GM12878 (cell line): ENCODE data around the gene ASXL2. TPM values are rescaled to one million over a fixed set of nuclear protein-coding genes. Genes with fewer than 3 reads are reported as not detected.

Experiments
- ATAC-seq: fragments of 200-7000 bp; cut with Tn5 transposase; 3 replicates; pipeline ENCODE4 v1.9.1; 2020; ENCODE audit warnings: mild to moderate bottlenecking, moderate library complexity
- BruUV-seq: library from RNA; stranded (reverse); fragments of 400-500 nt; replicated peaks from 2 replicates; lab custom pipeline; 2021; lab: Mats Ljungman, UMichigan
- CTCF ChIA-PET: fragments of 300-600 bp; sonication (Branson Sonifier 250); formaldehyde crosslinking; extraction: SDS; loops from one replicate; lab custom pipeline; 2021; ENCODE audit warnings: inconsistent platforms; lab: Yijun Ruan, JAX
- POLR2A ChIA-PET: fragments of 350-600 bp; formaldehyde crosslinking; extraction: SDS; loops from one replicate; lab custom pipeline; 2021; ENCODE audit warnings: inconsistent platforms; lab: Charles Lee
- RAD21 ChIA-PET: fragments of 300-600 bp; sonication (Branson Sonifier 250); formaldehyde crosslinking; loops from one replicate; lab custom pipeline; 2023; ENCODE audit warnings: antibody characterized with exemption; ENCODE audit not compliant: unreplicated experiment; lab: Charles Lee
- SMC1A ChIA-PET: fragments of 300-600 bp; sonication (Branson Sonifier 250); formaldehyde crosslinking; loops from one replicate; lab custom pipeline; 2023; ENCODE audit not compliant: unreplicated experiment, uncharacterized antibody; lab: Charles Lee
- DNase-seq: peaks from one replicate; pipeline ENCODE4 v3.0.0-alpha.2; 2011; ENCODE audit warnings: low read depth, low spot score
- FAIRE-seq: peaks from 3 replicates; lab custom pipeline; 2011; peaks lifted over from hg19 to GRCh38; lab: Jason Lieb, UNC
- H2AFZ ChIP-seq: 2 replicates; pipeline ENCODE4 v1.6.0; 2011; ENCODE audit warnings: low read depth, low read length, control low read depth; ENCODE audit not compliant: control insufficient read depth
- H3K27ac ChIP-seq: 2 replicates; pipeline ENCODE4 v1.5.1; 2011; ENCODE audit warnings: control low read depth; ENCODE audit not compliant: control insufficient read depth, insufficient read depth
- H3K27me3 ChIP-seq, 2 experiments: replicated peaks in 1 of 2; 2 replicates each; pipeline versions ENCODE4 v1.6.0 to v1.6.1; 2011; ENCODE audit warnings: low read length in 1 of 2; ENCODE audit not compliant: control insufficient read depth in 2 of 2, insufficient read depth in 2 of 2
- H3K36me3 ChIP-seq, 2 experiments: 2 replicates each; pipeline ENCODE4 v1.5.1; 2011; ENCODE audit warnings: low read length in 1 of 2; ENCODE audit not compliant: control insufficient read depth in 2 of 2, insufficient read depth in 2 of 2
- H3K4me1 ChIP-seq: 2 replicates; pipeline ENCODE4 v1.6.1; 2011; ENCODE audit warnings: mild to moderate bottlenecking, low read length, moderate library complexity, mixed read lengths; ENCODE audit not compliant: control insufficient read depth, insufficient read depth
- H3K4me2 ChIP-seq: 2 replicates; pipeline ENCODE4 v1.6.0; 2011; ENCODE audit warnings: control low read depth; ENCODE audit not compliant: control insufficient read depth, insufficient read depth
- H3K4me3 ChIP-seq: fragments of 200-600 bp; sonication (generic); 2 replicates; pipeline ENCODE4 v1.5.1; 2016
- H3K79me2 ChIP-seq: 2 replicates; pipeline ENCODE4 v1.6.0; 2011; ENCODE audit warnings: low read length; ENCODE audit not compliant: control insufficient read depth, insufficient read depth
- H3K9ac ChIP-seq: 2 replicates; pipeline ENCODE4 v1.8.0; 2011; ENCODE audit warnings: low read length, control low read depth, mixed read lengths; ENCODE audit not compliant: control insufficient read depth, insufficient read depth
- H3K9me3 ChIP-seq: replicated peaks from 3 replicates; pipeline ENCODE4 v1.5.1; 2011; ENCODE audit warnings: mild to moderate bottlenecking, low read length; ENCODE audit not compliant: control insufficient read depth, insufficient read depth
- H4K20me1 ChIP-seq: 2 replicates; pipeline ENCODE4 v1.6.0; 2011; ENCODE audit not compliant: control insufficient read depth, insufficient read depth
- ATF3 ChIP-seq: IDR thresholded peaks from 2 replicates; pipeline ENCODE4 v1.6.1; 2011; ENCODE audit warnings: low read depth, mild to moderate bottlenecking, low read length, moderate library complexity, borderline replicate concordance; ENCODE audit errors: extremely low read depth
- E2F4 ChIP-seq: IDR thresholded peaks from 2 replicates; pipeline ENCODE4 v1.6.1; 2012; ENCODE audit warnings: low read depth, low read length, improper control_type of control experiment
- ETV6 ChIP-seq, 2 experiments: fragments of 450-650 bp in 1 of 2; IDR thresholded peaks in 1 of 2; conservative IDR thresholded peaks in 1 of 2; 2 replicates each; pipeline ENCODE4 v1.6.1; 2014; ENCODE audit warnings: antibody characterized with exemption in 1 of 2, borderline replicate concordance in 1 of 2, low read depth in 1 of 2, mild to moderate bottlenecking in 1 of 2, moderate library complexity in 1 of 2
- FOXM1 ChIP-seq: IDR thresholded peaks from 2 replicates; pipeline ENCODE4 v1.6.1; 2012; ENCODE audit warnings: low read depth, mild to moderate bottlenecking, inconsistent platforms, low read length, moderate library complexity
- GABPA ChIP-seq: IDR thresholded peaks from 2 replicates; pipeline ENCODE4 v1.6.1; 2014; ENCODE audit warnings: antibody characterized with exemption, low read depth, mild to moderate bottlenecking, inconsistent platforms
- IRF5 ChIP-seq: fragments of 450-650 bp; IDR thresholded peaks from 2 replicates; pipeline ENCODE4 v1.6.1; 2017; ENCODE audit warnings: borderline replicate concordance
- MEF2B ChIP-seq: fragments of 450-650 bp; IDR thresholded peaks from 2 replicates; pipeline ENCODE4 v1.6.1; 2018; ENCODE audit warnings: mild to moderate bottlenecking, moderate library complexity; ENCODE audit not compliant: partially characterized antibody, poor library complexity, severe bottlenecking
- MYB ChIP-seq: fragments of 150-350 bp; IDR thresholded peaks from 2 replicates; pipeline ENCODE4 v1.6.1; 2014; ENCODE audit warnings: mild to moderate bottlenecking, low read depth, low read length, borderline replicate concordance
- NBN ChIP-seq: fragments of 450-650 bp; IDR thresholded peaks from 2 replicates; pipeline ENCODE4 v1.6.1; 2016
- NFIC ChIP-seq: IDR thresholded peaks from 2 replicates; pipeline ENCODE4 v1.6.1; 2012; ENCODE audit warnings: low read depth, mild to moderate bottlenecking, inconsistent platforms, low read length, moderate library complexity
- NFYA ChIP-seq: IDR thresholded peaks from 2 replicates; pipeline ENCODE4 v1.6.1; 2011; ENCODE audit warnings: low read depth, mild to moderate bottlenecking, low read length, improper control_type of control experiment, borderline replicate concordance
- SIN3A ChIP-seq: IDR thresholded peaks from 2 replicates; pipeline ENCODE4 v1.6.1; 2012; ENCODE audit warnings: low read depth, low read length, improper control_type of control experiment
- SPI1 ChIP-seq: IDR thresholded peaks from 2 replicates; pipeline ENCODE4 v1.6.1; 2011; ENCODE audit warnings: low read depth, mild to moderate bottlenecking, low read length, moderate library complexity, borderline replicate concordance; ENCODE audit not compliant: insufficient read depth
- SREBF2 ChIP-seq: IDR thresholded peaks from 2 replicates; pipeline ENCODE4 v1.6.1; 2012; ENCODE audit warnings: mild to moderate bottlenecking, low read length
- ZBED1 ChIP-seq: IDR thresholded peaks from 2 replicates; pipeline ENCODE4 v1.6.1; 2016; ENCODE audit warnings: borderline replicate concordance
- ZNF217 ChIP-seq: fragments of 450-650 bp; IDR thresholded peaks from 2 replicates; pipeline ENCODE4 v1.6.1; 2017; ENCODE audit warnings: antibody characterized with exemption, mild to moderate bottlenecking
- WGBS: methylation state at CpG from one replicate; pipeline ENCODE4 v1.1.6; 2016; ENCODE audit warnings: low lambda C conversion rate; ENCODE audit not compliant: insufficient replicate concordance, insufficient coverage; ENCODE audit errors: missing lambda C conversion rate; 5-methylcytosine and 5-hydroxymethylcytosine counted together
- in situ Hi-C: fragments of 300-500 bp; cut with MboI; formaldehyde crosslinking; loops from 9 replicates; pipeline ENCODE4 v1.14.3; 2018; ENCODE audit warnings: mixed read lengths
- intact Hi-C: fragments of 100-400 bp; cut with micrococcal nuclease; formaldehyde crosslinking; loops from one replicate; pipeline ENCODE4 v1.14.2; 2022; ENCODE audit not compliant: unreplicated experiment
- polyA plus RNA-seq, 11 experiments: library from polyadenylated mRNA; depleted of rRNA in 4 of 11; unstranded in 6 of 11; stranded (reverse) in 5 of 11; fragments of >200 nt; fragmentation: Nextera tagmentation in 4 of 11; fragmentation: Illumina TruSeq in 1 of 11; extraction: Ambion mirVana in 4 of 11; extraction: Trizol in 1 of 11; gene quantifications; 1 replicate in 1 of 11; 2 replicates in 10 of 11; pipeline versions ENCODE4 v1.2.1 to v1.2.3, GENCODE V29; 2011 to 2016; ENCODE audit warnings: inconsistent platforms in 2 of 11, missing spikeins in 2 of 11, low read depth in 1 of 11
- total RNA-seq, 4 experiments: library from RNA; depleted of rRNA in 3 of 4; stranded (reverse); fragments of >200 nt in 3 of 4; fragmentation: Illumina TruSeq in 1 of 4; extraction: Trizol in 1 of 4; gene quantifications; 2 replicates each; pipeline versions ENCODE4 v1.2.1 to v1.2.3, GENCODE V29; 2013 to 2021

Gene ASXL2
- total and polyA plus RNA-seq, 10 of the 15 experiments (the other 5 are each of a cell fraction or from before 2014, with no cell fraction given) = 1.3 to 17.7 (median 5.5) TPM

- no peak for TF ChIP-seq ATF3
- TF ChIP-seq ZNF217 = no peak
- POLR2A ChIA-PET = no interaction called here
- Histone ChIP-seq H3K4me3 (no peak overlapping the region), H2AFZ (no peak overlapping the region), H3K27me3 (no peaks in the 10 kb centered on the region), H3K4me1 (no peaks in the 10 kb centered on the region), H3K9ac (no peak overlapping the region), H3K9me3 (peaks cover 2% of the 10 kb centered on the region; the same call in 2 of the 3 replicates), H3K79me2 (no peaks in the 10 kb centered on the region), H3K27ac (no peak overlapping the region), H4K20me1 (no peaks in the 10 kb centered on the region), H3K4me2 (no peak overlapping the region), H3K36me3 (peaks cover 0 to 4% of the 10 kb centered on the region in 2 experiments; a peak in 2 of 4 replicates)
- ATAC-seq (no peak), DNase-seq (no peak), FAIRE-seq (no peak)
- in situ Hi-C loops = no loop called here
- SMC1A ChIA-PET = interaction anchor here (0.6 kb wide), 1 partner anchor 102 kb away, joined by 3 read pairs; no protein-coding TSS in a partner anchor
- no TSS peak for BruUV-seq
- CTCF ChIA-PET = interaction anchor here (0.6 kb wide), 1 partner anchor 227 kb away, joined by 3 read pairs; no protein-coding TSS in a partner anchor
- RAD21 ChIA-PET = no interaction called here
- 100% methylated on average over 2 of the region's 2 CpGs for WGBS
- intact Hi-C loops = no loop called here
These were observed 44.7 kb downstream of the ASXL2 start for GRCh38 chr2:25833566-25833965.

- RAD21 ChIA-PET = no interaction called here
- Histone ChIP-seq H3K27ac (no peak overlapping the region), H3K79me2 (no peaks in the 10 kb centered on the region), H3K4me3 (no peak overlapping the region), H3K9me3 (peaks cover 2% of the 10 kb centered on the region; the same call in 2 of the 3 replicates), H3K9ac (no peak overlapping the region), H2AFZ (no peak overlapping the region), H3K36me3 (peaks cover 0 to 4% of the 10 kb centered on the region in 2 experiments; a peak in 2 of 4 replicates), H4K20me1 (no peaks in the 10 kb centered on the region), H3K4me1 (no peaks in the 10 kb centered on the region), H3K4me2 (no peak overlapping the region), H3K27me3 (no peaks in the 10 kb centered on the region)
- no TSS peak for BruUV-seq
- no peak for ATAC-seq
- in situ Hi-C loops = no loop called here
- DNase-seq = no peak
- intact Hi-C loops = no loop called here
- SMC1A ChIA-PET = interaction anchor here (0.6 kb wide), 1 partner anchor 101 kb away, joined by 3 read pairs; no protein-coding TSS in a partner anchor
- FAIRE-seq = no peak
- WGBS = 96% methylated on average over 5 of the region's 5 CpGs
- POLR2A ChIA-PET = no interaction called here
- CTCF ChIA-PET = no interaction called here
- TF ChIP-seq NFIC (no peak), SIN3A (no peak), FOXM1 (no peak), SREBF2 (no peak), E2F4 (no peak), ZBED1 (no peak), NBN (no peak), IRF5 (no peak), NFYA (no peak), MEF2B (no peak), ETV6 (conservative IDR thresholded peaks at IDR 0.05 in 1 of 2, IDR thresholded peaks at IDR 0.05 in 1 of 2; ENCODE audit: borderline replicate concordance in 1 of 2, low read depth in 1 of 2) (no peak), SPI1 (no peak), GABPA (no peak), MYB (no peak)
These were observed 45.4 kb downstream of the ASXL2 start for GRCh38 chr2:25832897-25833296.
